GM12874 (cell line): ENCODE data around the gene TMEM151A.
A peak's percentile ranks its signal among the peaks of the same experiment; 100 is the strongest.

ENCODE experiments used
- TF ChIP-seq, protein P1 (sequence below): IDR thresholded peaks from 2 replicates; pipeline ENCODE4 v1.5.1; 2011; ENCODE audit warnings: low read depth, mild to moderate bottlenecking, control low read depth, low read length, moderate library complexity; ENCODE audit not compliant: insufficient read depth

TMEM151A gene

DNA sequence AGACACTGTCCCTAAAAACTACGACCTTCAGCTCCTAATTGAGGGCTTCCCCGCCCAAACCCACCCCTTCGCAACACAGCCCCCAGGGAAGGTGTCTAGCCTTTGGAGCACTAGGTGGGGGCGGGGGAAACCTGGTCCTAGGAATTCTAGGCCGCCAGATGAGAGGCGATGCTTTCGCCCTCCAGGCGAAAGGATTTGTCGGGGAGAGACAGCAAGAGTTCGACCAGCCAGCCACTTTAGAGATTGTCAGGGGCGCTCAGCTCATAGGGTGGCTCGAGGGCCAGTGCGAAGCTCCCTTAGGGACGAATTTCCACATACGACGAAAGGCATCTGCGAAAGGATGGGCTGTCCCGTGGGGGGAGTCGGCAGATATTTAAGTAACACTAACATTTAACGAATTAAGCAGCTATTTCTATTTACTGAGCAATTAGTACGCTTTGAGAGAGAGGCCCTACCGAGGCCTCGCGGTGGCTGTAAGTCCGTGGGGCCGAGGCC lies 19.8 kb downstream of the TMEM151A start:
- TF ChIP-seq, protein P1, sequence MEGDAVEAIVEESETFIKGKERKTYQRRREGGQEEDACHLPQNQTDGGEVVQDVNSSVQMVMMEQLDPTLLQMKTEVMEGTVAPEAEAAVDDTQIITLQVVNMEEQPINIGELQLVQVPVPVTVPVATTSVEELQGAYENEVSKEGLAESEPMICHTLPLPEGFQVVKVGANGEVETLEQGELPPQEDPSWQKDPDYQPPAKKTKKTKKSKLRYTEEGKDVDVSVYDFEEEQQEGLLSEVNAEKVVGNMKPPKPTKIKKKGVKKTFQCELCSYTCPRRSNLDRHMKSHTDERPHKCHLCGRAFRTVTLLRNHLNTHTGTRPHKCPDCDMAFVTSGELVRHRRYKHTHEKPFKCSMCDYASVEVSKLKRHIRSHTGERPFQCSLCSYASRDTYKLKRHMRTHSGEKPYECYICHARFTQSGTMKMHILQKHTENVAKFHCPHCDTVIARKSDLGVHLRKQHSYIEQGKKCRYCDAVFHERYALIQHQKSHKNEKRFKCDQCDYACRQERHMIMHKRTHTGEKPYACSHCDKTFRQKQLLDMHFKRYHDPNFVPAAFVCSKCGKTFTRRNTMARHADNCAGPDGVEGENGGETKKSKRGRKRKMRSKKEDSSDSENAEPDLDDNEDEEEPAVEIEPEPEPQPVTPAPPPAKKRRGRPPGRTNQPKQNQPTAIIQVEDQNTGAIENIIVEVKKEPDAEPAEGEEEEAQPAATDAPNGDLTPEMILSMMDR = peak; percentile 92

DNA sequence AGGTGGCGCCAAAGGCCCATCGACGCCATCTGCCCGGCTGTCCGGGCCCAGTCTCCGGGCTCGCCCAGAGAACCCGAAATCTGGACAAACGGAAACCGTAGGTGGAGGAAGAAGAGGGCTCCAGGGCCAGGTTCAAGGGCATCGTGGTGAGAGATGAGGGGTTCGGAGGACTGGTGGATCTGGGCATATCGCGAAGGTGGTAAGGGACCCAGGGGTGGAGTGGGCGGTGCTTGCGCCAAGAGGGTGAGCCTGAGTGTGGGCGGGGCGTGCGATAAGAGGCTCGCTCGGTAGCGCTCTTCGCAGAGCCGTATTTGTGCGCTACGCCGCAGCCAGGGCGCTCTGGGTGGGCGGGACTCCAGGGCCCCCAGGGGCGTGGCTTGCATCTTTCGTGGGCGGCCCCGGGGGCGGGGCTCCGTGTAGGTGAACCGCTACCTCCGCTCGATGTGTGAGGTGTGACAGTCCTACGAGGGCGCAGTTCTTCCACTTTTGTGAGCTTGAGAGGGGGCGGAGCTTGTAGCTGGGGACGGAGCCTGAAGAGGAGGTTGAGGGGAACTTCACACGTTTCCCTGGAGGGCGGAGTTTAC lies 20.4 kb downstream of the TMEM151A start:
- TF ChIP-seq, protein P1 = no peak

DNA sequence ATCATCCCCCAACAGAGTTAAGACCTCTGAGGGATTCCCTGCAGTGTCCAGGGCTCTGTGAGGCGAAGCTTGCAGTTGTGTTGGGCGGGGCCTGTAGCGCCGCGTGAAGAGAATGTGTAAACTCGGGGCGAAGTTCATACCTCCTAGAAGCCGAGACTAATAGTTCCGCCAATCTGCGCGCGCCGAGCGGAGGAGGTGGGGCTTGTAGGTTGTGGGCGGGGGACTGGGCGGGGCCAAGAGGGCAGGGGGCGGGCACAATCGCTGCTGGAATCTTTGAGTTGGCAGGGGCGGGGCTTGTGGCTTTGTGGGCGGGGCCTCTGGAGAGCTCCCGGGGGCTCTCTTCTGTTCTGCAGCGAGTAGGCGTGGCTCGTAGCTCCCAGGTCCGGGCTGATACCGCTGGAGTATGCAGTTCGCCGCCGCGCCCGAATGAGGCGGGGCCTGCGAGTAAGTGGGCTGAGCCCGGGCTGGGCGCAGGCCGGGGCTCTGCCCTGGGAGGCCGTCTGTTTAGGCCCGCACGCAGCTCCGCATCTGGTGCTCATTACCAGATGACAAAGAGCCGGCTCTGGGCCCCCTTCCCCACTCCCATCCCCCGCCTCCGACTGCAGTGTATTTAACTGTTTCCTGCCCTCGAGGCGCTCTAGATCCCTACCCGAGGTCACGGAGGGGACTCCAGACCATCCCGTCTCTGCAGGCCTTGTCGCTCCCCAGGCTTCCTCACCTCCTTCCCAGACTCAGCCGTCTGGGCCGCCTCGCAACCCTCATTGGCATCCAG lies 21.0 kb downstream of the TMEM151A start:
- TF ChIP-seq, protein P1 = no peak

DNA sequence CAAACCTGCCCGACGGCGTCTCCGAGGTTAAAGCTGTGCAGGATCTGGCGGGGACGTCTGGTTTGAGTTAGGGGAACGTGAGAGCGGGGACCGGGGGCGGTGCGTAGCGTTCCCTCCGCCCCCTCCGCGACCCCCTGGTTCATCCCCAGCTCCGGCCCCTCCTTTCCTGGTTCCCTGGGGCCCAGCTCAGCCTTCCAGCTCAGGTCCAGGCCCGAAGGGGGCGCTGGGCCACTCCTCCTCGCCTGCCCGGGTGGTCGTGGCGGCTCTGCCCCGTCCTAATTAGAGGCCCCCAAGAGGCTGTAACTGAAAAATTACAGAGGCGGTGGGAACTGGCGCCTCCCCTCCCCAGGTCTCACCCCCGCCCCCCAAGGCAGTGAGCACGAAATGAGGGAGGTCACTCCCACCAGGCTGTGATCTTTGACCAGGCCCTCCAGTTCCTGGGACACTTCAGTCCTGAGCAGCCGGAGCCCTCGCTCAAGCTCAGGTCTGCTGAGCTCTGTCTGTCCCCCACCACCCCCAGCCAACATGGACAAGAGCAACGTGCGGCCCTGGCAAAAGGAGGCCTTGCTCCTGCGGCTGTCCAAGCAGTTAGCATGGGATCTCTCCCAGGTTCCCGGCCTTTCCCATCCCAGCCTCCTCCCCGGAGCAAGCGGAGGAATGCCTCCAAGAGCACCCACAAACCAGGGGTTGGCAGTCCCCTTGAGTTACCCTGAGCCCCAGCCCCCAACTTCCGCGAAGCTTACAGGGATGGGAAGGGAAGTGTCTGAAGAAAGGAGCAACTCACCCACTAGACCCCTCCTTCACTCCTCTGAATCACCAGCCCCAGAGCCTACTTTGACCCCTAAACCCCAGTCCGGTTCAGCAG lies 21.9 kb downstream of the TMEM151A start:
- TF ChIP-seq, protein P1 = no peak

DNA sequence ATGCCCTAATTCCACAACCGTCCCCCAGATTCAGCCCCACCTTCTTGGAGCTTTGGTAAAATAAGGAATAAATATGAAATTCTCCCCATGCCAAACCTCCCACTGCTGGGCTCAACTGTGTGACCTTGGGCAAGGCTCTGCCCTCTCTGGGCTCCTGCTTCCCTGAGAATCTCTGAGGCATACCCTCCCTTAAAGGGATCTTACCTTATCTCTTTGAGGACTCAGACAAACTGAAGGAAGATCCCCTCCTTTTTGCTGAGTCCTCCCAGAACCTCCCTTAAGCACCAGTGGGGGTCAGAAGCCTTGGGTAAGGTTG lies 22.4 kb downstream of the TMEM151A start:
- TF ChIP-seq, protein P1 = no peak

DNA sequence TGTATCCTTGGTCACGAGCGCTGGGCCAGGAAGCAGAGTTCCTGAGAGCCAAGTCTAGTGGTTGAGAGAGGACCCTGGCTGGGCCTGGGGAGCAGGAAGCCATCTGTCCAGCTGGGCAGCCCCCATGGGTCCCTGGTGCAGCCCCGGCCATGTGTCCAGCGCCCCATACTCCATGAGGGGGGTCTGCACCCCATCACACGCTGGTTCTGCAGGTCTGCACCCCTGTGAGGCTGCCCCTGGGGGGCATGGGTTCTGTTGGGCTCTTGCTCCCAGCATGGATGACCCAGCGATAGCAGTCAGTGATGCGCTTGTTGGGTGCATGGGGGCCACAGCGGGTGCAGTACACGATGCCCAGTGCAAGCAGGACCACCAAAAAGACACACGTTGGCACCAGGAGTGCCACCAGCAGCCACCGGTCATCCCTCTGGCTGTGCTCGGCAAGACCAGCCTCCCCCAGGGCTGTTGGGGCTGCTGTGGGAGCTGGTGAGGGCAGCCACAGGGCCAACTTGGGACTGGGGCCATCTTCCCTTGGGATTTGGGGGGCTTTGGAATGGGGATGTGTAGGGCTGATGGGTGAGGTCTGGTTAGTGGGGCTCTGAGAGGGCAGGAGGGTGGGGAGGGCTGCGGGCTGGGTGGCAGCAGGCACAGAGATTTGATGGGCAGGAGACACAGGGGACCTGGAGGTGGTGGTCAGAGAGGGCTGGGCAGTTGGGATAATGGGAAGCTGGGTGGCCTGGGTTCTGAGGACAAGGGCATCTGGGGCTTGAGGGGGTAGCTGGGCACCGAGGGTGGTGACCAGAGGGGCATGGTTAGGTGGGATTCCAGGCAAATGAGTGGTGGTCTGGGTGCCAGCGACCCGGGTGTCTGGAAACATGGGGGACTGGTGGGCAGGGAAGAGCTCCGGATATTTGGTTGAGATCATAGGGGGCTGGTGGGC lies 23.1 kb downstream of the TMEM151A start:
- TF ChIP-seq, protein P1 = no peak
